Neural cell (in vitro differentiated cells): Measurements from ENCODE around the gene PSMG1.

Experiments
- POLR2AphosphoS5 ChIP-seq: IDR thresholded peaks from 2 replicates; pipeline ENCODE4 v1.6.1; 2012
- SMC3 ChIP-seq: fragments of 450-650 bp; conservative IDR thresholded peaks from 2 replicates; pipeline ENCODE4 v1.6.1; 2014; ENCODE audit warnings: antibody characterized with exemption, mild to moderate bottlenecking, moderate library complexity; ENCODE audit not compliant: poor library complexity
- TF ChIP-seq, protein P1 (sequence below): fragments of 450-650 bp; IDR thresholded peaks from 2 replicates; pipeline ENCODE4 v1.5.1; 2014; ENCODE audit warnings: antibody characterized with exemption, mild to moderate bottlenecking, moderate library complexity; ENCODE audit not compliant: poor library complexity, severe bottlenecking
- TF ChIP-seq, protein P2 (sequence below): IDR thresholded peaks from 2 replicates; pipeline ENCODE4 v1.6.1; 2012; ENCODE audit warnings: borderline replicate concordance

DNA sequence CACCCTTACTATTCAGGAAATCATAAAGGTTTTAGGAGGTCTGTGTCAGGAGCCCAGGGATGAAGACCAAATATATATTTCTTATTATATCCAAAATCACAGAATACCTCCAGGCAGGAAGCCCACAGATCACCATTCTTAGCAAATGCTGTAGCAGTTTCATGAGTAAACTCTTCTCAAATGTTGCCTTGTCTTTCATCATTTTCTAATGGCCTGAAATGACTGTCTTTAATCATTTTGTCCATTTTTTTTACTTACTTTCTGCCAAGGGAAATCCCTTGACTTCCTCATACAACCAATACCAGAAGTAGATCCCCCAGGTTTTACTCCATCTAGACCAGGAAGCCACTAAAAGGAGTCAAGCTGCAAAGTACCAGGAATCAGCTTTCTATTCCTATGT lies 32.4 kb downstream of the PSMG1 start:
- TF ChIP-seq POLR2AphosphoS5 (no peak), SMC3 (no peak)
- TF ChIP-seq, protein P1, sequence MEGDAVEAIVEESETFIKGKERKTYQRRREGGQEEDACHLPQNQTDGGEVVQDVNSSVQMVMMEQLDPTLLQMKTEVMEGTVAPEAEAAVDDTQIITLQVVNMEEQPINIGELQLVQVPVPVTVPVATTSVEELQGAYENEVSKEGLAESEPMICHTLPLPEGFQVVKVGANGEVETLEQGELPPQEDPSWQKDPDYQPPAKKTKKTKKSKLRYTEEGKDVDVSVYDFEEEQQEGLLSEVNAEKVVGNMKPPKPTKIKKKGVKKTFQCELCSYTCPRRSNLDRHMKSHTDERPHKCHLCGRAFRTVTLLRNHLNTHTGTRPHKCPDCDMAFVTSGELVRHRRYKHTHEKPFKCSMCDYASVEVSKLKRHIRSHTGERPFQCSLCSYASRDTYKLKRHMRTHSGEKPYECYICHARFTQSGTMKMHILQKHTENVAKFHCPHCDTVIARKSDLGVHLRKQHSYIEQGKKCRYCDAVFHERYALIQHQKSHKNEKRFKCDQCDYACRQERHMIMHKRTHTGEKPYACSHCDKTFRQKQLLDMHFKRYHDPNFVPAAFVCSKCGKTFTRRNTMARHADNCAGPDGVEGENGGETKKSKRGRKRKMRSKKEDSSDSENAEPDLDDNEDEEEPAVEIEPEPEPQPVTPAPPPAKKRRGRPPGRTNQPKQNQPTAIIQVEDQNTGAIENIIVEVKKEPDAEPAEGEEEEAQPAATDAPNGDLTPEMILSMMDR: no peak
- TF ChIP-seq, protein P2, sequence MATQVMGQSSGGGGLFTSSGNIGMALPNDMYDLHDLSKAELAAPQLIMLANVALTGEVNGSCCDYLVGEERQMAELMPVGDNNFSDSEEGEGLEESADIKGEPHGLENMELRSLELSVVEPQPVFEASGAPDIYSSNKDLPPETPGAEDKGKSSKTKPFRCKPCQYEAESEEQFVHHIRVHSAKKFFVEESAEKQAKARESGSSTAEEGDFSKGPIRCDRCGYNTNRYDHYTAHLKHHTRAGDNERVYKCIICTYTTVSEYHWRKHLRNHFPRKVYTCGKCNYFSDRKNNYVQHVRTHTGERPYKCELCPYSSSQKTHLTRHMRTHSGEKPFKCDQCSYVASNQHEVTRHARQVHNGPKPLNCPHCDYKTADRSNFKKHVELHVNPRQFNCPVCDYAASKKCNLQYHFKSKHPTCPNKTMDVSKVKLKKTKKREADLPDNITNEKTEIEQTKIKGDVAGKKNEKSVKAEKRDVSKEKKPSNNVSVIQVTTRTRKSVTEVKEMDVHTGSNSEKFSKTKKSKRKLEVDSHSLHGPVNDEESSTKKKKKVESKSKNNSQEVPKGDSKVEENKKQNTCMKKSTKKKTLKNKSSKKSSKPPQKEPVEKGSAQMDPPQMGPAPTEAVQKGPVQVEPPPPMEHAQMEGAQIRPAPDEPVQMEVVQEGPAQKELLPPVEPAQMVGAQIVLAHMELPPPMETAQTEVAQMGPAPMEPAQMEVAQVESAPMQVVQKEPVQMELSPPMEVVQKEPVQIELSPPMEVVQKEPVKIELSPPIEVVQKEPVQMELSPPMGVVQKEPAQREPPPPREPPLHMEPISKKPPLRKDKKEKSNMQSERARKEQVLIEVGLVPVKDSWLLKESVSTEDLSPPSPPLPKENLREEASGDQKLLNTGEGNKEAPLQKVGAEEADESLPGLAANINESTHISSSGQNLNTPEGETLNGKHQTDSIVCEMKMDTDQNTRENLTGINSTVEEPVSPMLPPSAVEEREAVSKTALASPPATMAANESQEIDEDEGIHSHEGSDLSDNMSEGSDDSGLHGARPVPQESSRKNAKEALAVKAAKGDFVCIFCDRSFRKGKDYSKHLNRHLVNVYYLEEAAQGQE: no peak
